ENCODE results near the gene SETD1A.

SETD1A gene

DNA sequence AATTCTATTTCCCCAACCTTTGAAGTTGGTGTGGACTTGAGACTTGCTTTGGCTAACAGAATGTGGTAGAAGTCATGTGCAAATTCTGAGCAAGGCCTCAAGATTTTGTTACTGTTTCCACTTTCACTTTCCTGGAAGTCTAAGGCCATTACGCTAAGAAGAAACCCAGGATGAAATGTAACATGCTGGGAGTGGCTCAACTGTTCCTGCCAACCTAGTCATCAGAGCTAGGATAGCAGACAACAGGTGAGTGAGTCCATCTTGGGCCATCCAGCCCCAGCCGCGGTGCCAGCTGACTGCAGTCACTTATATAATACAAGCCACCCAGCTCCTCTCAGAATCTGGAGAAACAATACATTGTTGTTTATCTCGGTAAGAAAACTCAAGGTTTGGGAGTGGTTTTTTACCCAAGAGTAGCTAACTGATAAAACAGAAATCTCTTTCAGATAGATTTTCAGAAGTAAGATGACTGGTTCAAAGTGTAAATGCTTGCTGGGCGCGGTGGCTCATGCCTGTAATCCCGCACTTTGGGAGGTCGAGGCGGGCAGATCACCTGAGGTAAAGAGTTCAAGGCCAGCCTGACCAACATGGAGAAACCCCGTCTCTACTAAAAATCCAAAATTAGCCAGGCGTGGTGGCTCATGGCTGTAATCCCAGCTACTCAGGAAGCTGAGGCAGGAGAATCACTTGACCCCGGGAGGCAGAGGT, 65.1 kb downstream of the SETD1A start:
- no peak overlapping the region for H3K4me3 ChIP-seq (ENCODE audit: low read depth in 1 of 2, low read length in 2 of 2)
- no peaks in the 10 kb centered on the region for H3K27me3 ChIP-seq (ENCODE audit: control insufficient read depth in 1 of 2, insufficient read depth in 2 of 2, low read length in 2 of 2)
- no peaks in the 10 kb centered on the region for H3K4me1 ChIP-seq (ENCODE audit: insufficient read depth, low read length)
- no peaks in the 10 kb centered on the region for H3K9me3 ChIP-seq (ENCODE audit: low read length)
- no peak overlapping the region for H3K9ac ChIP-seq (ENCODE audit: low read length)
- no peaks in the 10 kb centered on the region for H3K36me3 ChIP-seq (ENCODE audit: insufficient read depth, low read length)
- H3K27ac ChIP-seq (ENCODE audit: low read depth, low read length): no peak overlapping the region

DNA sequence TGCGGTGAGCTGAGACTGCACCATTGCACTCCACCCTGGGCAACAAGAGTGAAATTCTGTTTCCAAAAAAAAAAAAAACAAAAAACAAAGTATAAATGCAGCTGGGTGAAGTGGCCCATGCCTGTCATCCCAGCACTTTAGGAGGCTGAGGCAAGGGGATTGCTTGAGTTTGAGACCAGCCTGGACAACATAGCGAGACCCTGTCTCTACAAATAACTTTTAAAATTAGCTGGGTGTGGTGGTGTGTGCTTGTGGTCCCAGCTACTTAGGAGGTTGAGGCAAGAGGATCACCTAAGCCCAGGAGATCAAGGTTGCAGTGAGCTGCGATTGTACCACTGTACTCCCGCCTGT, 65.7 kb downstream of the SETD1A start:
- Histone ChIP-seq H3K9me3 (ENCODE audit: low read length) (no peaks in the 10 kb centered on the region), H3K27ac (ENCODE audit: low read depth, low read length) (no peak overlapping the region), H3K4me3 (ENCODE audit: low read depth in 1 of 2, low read length in 2 of 2) (no peak overlapping the region), H3K4me1 (ENCODE audit: insufficient read depth, low read length) (no peaks in the 10 kb centered on the region), H3K27me3 (ENCODE audit: control insufficient read depth in 1 of 2, insufficient read depth in 2 of 2, low read length in 2 of 2) (no peaks in the 10 kb centered on the region), H3K36me3 (ENCODE audit: insufficient read depth, low read length) (no peaks in the 10 kb centered on the region), H3K9ac (ENCODE audit: low read length) (no peak overlapping the region)

DNA sequence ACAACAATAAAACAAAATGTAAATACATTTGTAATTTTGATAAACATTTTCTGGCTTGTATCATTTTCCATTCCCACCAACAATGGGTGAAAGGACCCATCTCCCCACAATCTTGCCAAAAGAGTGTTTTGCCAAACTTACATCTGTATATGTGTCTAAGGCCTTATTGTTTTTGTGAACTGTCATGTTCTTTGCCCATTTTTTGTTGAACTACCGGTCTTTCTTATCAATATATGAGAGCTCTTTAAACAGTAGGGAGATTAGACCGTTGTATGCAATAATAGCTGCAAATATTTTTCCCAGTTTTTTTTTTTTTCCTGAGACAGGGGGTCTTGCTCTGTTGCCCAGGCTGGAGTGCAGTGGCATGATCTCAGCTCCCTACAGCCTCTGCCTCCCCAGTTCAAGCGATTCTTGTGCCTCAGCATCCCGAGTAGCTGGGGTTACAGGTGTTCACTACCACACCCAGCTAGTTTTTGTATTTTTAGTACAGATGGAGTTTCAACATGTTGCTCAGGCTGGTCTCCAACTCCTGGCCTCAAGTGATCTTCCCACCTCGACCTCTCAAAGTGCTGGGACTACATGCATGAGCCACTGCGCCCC, 66.2 kb downstream of the SETD1A start:
- no peaks in the 10 kb centered on the region for H3K9me3 ChIP-seq (ENCODE audit: low read length)
- H3K36me3 ChIP-seq (ENCODE audit: insufficient read depth, low read length): no peaks in the 10 kb centered on the region
- H3K27me3 ChIP-seq (ENCODE audit: control insufficient read depth in 1 of 2, insufficient read depth in 2 of 2, low read length in 2 of 2): no peaks in the 10 kb centered on the region
- no peak overlapping the region for H3K27ac ChIP-seq (ENCODE audit: low read depth, low read length)
- no peak overlapping the region for H3K4me3 ChIP-seq (ENCODE audit: low read depth in 1 of 2, low read length in 2 of 2)
- no peaks in the 10 kb centered on the region for H3K4me1 ChIP-seq (ENCODE audit: insufficient read depth, low read length)
- no peak overlapping the region for H3K9ac ChIP-seq (ENCODE audit: low read length)

DNA sequence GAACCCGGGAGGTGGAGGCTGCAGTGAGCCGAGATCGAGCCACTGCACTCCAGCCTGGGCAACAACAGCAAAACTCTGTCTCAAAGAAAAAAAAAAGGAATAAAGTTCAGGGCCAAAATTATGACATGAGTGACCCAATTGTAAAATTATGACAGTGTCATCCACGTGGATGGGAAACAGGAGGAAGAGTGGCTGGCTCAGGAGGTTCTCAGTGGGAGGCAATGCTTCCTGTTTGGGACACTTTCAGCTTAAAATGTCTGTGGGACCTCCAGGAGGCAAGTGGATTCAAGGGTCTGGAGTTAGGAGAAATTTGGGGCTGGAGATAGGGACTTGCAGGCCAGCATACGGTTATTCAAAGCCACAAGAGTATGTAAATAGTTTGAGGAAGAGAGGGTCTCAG, 67.8 kb downstream of the SETD1A start:
- Histone ChIP-seq H3K9ac (ENCODE audit: low read length) (no peak overlapping the region), H3K4me1 (ENCODE audit: insufficient read depth, low read length) (no peaks in the 10 kb centered on the region), H3K27me3 (ENCODE audit: control insufficient read depth in 1 of 2, insufficient read depth in 2 of 2, low read length in 2 of 2) (no peaks in the 10 kb centered on the region), H3K9me3 (ENCODE audit: low read length) (no peaks in the 10 kb centered on the region), H3K27ac (ENCODE audit: low read depth, low read length) (no peak overlapping the region), H3K36me3 (ENCODE audit: insufficient read depth, low read length) (no peaks in the 10 kb centered on the region), H3K4me3 (ENCODE audit: low read depth in 1 of 2, low read length in 2 of 2) (no peak overlapping the region)

DNA sequence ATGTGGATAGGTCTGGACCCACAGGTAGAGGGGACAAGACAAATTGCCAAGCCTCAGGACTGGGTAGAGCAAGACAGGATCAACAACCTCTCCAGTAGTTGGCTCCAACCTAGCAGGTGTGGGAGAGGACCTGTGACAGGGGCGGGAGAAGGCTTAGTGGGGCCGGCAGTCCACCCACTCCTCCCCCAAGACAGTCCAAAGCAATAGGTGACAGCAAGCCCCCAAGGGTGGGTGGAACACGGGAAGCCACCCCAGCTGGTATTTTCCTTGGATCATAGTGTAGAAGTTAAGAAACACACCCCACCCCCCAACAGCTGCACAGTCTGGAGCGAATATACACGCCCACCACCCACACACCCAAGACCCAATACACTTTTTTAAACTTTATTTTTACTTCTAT, 71.7 kb downstream of the SETD1A start:
- H3K9me3 ChIP-seq (ENCODE audit: low read length): no peaks in the 10 kb centered on the region
- no peak overlapping the region for H3K4me3 ChIP-seq (ENCODE audit: low read depth in 1 of 2, low read length in 2 of 2)
- H3K27ac ChIP-seq (ENCODE audit: low read depth, low read length): no peak overlapping the region
- peaks cover 1% of the 10 kb centered on the region for H3K4me1 ChIP-seq (ENCODE audit: insufficient read depth, low read length)
- no peaks in the 10 kb centered on the region for H3K36me3 ChIP-seq (ENCODE audit: insufficient read depth, low read length)
- no peak overlapping the region for H3K9ac ChIP-seq (ENCODE audit: low read length)
- no peaks in the 10 kb centered on the region for H3K27me3 ChIP-seq (ENCODE audit: control insufficient read depth in 1 of 2, insufficient read depth in 2 of 2, low read length in 2 of 2)

DNA sequence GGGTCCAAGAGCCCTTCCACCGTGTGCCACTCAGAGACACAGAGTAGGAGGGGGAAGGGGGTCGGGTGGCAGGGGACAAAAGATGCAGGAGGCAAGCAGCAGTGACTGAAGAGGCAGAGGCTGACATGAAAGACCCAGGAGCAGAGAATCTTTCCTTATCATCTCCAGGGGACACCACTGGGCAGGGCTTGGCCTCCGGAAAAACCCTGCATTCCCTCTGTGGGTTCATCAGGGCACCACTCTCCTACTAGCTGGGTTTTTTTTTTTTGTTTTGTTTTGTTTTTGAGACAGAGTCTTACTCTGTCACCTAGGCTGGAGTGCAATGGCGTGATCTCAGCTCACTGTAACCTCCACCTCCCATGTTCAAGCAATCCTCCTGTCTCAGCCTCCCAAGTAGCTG, 73.7 kb downstream of the SETD1A start:
- no peaks in the 10 kb centered on the region for H3K9me3 ChIP-seq (ENCODE audit: low read length)
- no peak overlapping the region for H3K9ac ChIP-seq (ENCODE audit: low read length)
- peaks cover 6% of the 10 kb centered on the region for H3K4me1 ChIP-seq (ENCODE audit: insufficient read depth, low read length)
- H3K27ac ChIP-seq (ENCODE audit: low read depth, low read length): no peak overlapping the region
- no peak overlapping the region for H3K4me3 ChIP-seq (ENCODE audit: low read depth in 1 of 2, low read length in 2 of 2)
- peaks cover 6% of the 10 kb centered on the region for H3K36me3 ChIP-seq (ENCODE audit: insufficient read depth, low read length)
- no peaks in the 10 kb centered on the region for H3K27me3 ChIP-seq (ENCODE audit: control insufficient read depth in 1 of 2, insufficient read depth in 2 of 2, low read length in 2 of 2)

DNA sequence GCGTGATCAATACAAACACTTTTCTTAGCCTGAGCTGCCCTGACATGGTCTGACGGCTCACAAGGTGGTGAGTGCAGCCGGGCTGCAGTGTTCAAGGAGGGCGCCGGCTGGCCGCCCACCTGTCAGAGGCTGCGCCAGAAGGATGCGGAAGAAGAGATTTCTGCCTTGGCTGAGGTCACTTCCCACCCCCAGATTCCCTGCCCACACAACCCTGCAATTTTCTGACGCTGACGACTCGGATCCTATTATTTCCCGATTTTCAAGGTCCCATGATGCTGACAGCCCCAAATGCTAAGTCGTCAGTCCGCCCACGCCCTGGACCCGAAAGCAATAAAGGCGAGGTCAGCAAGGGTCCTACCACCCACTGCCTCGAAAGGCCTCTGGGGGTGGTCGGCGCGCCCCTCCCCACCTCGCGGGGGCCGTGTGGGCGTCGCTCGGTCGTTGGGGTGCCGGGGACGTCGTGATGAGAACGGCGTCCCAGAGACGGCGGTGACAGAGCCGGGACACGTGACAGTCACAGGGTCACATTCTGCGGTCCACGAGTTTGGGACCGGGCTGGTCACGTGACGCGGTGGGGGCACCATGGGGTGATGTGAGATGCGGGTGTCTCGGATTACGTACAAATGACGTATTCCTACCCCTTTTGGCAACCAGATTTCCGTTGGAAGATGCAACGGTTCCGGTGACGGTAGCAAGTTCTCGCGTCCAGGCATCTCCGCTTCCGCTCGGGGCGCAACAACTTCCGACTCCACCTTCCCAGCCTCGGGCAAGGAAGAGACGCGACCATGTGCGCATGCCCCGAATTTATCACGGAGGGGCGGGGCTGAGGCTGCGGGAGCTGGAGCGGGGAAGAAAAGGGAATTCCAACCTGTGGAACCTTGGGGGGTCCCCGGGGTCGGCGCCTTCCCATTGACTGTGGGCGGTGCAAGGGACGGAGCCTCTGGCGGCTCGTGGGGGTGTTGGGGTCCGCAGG, 75.5 kb downstream of the SETD1A start, which contains the start of gene STX4:
TSS of gene STX4 (plus strand) at position 823 of the 973 bp plus-strand sequence. CDS start 248 bp downstream, outside the sequence.
- Histone ChIP-seq H3K27ac (ENCODE audit: low read depth, low read length) (peak within 1 kb of the TSS; percentile 92), H3K9ac (ENCODE audit: low read length) (peak within 1 kb of the TSS; percentile 94), H3K9me3 (ENCODE audit: low read length) (no peaks in the 10 kb centered on the region), H3K36me3 (ENCODE audit: insufficient read depth, low read length) (peaks cover 14% of the 10 kb centered on the region), H3K4me1 (ENCODE audit: insufficient read depth, low read length) (peaks cover 6% of the 10 kb centered on the region), H3K4me3 (ENCODE audit: low read depth in 1 of 2, low read length in 2 of 2) (peak within 1 kb of the TSS; percentile 98 to 100), H3K27me3 (ENCODE audit: control insufficient read depth in 1 of 2, insufficient read depth in 2 of 2, low read length in 2 of 2) (no peaks in the 10 kb centered on the region)

DNA sequence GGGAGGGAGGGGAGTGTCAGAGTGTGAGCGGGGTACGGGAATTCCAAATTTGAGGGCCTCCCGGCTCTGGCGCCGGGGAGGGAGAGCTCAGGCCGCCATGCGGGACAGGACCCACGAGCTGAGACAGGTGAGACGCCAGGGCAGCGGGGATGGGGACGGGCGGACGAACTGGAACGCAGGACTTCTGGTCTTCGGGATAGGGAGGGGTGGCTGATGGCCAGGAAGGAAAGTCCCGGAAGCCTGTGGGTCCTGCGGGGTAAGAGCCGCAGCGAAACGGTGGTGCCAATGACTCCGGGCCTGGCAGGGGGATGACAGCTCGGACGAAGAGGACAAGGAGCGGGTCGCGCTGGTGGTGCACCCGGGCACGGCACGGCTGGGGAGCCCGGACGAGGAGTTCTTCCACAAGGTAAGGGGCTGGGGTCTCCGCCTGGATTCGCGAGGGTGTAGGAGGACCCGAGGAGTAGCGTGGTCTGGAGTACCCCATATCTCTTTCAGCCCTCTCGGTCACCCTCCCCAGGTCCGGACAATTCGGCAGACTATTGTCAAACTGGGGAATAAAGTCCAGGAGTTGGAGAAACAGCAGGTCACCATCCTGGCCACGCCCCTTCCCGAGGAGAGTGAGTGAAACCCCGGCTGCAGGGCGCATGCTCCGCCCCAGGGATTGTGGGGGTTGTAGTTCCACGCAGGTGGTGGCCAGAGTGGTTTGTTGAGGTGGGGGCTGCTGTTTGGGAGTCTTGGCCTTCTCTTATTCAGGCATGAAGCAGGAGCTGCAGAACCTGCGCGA, 76.3 kb downstream of the SETD1A start:
- peak overlapping the region; percentile 92 for H3K27ac ChIP-seq (ENCODE audit: low read depth, low read length)
- peaks cover 6% of the 10 kb centered on the region for H3K4me1 ChIP-seq (ENCODE audit: insufficient read depth, low read length)
- peak overlapping the region; percentile 94 for H3K9ac ChIP-seq (ENCODE audit: low read length)
- H3K36me3 ChIP-seq (ENCODE audit: insufficient read depth, low read length): peaks cover 22% of the 10 kb centered on the region
- H3K27me3 ChIP-seq (ENCODE audit: control insufficient read depth in 1 of 2, insufficient read depth in 2 of 2, low read length in 2 of 2): no peaks in the 10 kb centered on the region
- no peaks in the 10 kb centered on the region for H3K9me3 ChIP-seq (ENCODE audit: low read length)
- peak overlapping the region; percentile 98 to 100 for H3K4me3 ChIP-seq (ENCODE audit: low read depth in 1 of 2, low read length in 2 of 2)
